SK-N-MC (cell line): ENCODE results near the gene DUSP7.

Source experiments
- EZH2 ChIP-seq: fragments of 200-600 bp; sonication (generic); IDR thresholded peaks from one replicate; pipeline ENCODE4 v1.6.1; 2017; ENCODE audit warnings: antibody characterized with exemption
- FOXP2 ChIP-seq: optimal IDR thresholded peaks from 2 replicates; pipeline ENCODE3; 2011; ENCODE audit warnings: mild to moderate bottlenecking, moderate library complexity; ENCODE audit not compliant: insufficient read depth; ENCODE audit errors: extremely low read length, control extremely low read depth
- POLR2AphosphoS5 ChIP-seq: IDR thresholded peaks from 2 replicates; pipeline ENCODE4 v1.6.1; 2012; ENCODE audit warnings: mild to moderate bottlenecking, low read depth, low read length, borderline replicate concordance

- TF ChIP-seq EZH2 (no peak), POLR2AphosphoS5 (no peak), FOXP2 (no peak)
Measured at GRCh38 chr3:52034651-52035050, 21.7 kb downstream of the DUSP7 start.
